ENCODE results near the gene GLB1L2.
"Not testable (repeated sequence)": the region's sequence is repeated elsewhere in the genome, so short reads cannot be mapped to it uniquely, and the experiment has no call there.

Gene GLB1L2, protein sequence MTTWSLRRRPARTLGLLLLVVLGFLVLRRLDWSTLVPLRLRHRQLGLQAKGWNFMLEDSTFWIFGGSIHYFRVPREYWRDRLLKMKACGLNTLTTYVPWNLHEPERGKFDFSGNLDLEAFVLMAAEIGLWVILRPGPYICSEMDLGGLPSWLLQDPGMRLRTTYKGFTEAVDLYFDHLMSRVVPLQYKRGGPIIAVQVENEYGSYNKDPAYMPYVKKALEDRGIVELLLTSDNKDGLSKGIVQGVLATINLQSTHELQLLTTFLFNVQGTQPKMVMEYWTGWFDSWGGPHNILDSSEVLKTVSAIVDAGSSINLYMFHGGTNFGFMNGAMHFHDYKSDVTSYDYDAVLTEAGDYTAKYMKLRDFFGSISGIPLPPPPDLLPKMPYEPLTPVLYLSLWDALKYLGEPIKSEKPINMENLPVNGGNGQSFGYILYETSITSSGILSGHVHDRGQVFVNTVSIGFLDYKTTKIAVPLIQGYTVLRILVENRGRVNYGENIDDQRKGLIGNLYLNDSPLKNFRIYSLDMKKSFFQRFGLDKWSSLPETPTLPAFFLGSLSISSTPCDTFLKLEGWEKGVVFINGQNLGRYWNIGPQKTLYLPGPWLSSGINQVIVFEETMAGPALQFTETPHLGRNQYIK

DNA sequence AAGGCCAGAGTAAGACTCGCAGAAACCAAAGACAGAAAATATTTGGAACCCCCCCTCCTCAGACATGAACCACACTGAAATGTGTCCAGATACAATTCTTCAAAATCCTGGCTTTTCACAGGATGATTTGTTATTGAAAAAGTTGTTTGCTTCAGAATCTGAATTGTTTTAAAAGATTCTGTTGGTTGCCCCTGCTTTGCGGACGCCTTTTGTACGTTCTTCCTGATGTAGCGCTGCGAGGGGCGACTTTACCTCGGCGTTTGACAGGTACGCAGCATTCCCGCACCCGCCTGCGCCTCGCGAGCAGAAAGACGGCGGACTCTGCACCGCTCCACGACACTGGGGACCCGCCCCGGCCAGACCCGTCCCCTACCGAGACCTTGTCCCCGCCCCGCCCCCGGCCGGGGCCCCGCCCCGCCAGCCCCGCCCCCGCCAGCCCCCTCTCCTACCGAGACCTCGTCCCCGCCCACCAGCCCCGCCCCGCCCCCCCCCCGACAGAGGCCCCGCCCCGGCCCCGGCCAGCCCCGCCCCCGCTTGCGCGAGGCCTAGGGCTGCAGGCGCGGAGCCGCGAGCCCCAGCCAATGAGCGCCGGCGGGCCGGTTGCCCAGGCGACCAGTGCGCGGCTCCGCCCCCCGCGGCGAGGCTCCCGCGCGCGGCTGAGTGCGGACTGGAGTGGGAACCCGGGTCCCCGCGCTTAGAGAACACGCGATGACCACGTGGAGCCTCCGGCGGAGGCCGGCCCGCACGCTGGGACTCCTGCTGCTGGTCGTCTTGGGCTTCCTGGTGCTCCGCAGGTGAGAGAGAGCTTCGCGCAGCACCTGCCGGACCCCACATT is at the start of gene GLB1L2:
Gene GLB1L2, plus strand, starts transcription at position 635 of the 835 bp plus-strand sequence. Its CDS starts 74 bp downstream, at position 709.
- DNase-seq (ENCODE audit: low read depth): no peak

DNA sequence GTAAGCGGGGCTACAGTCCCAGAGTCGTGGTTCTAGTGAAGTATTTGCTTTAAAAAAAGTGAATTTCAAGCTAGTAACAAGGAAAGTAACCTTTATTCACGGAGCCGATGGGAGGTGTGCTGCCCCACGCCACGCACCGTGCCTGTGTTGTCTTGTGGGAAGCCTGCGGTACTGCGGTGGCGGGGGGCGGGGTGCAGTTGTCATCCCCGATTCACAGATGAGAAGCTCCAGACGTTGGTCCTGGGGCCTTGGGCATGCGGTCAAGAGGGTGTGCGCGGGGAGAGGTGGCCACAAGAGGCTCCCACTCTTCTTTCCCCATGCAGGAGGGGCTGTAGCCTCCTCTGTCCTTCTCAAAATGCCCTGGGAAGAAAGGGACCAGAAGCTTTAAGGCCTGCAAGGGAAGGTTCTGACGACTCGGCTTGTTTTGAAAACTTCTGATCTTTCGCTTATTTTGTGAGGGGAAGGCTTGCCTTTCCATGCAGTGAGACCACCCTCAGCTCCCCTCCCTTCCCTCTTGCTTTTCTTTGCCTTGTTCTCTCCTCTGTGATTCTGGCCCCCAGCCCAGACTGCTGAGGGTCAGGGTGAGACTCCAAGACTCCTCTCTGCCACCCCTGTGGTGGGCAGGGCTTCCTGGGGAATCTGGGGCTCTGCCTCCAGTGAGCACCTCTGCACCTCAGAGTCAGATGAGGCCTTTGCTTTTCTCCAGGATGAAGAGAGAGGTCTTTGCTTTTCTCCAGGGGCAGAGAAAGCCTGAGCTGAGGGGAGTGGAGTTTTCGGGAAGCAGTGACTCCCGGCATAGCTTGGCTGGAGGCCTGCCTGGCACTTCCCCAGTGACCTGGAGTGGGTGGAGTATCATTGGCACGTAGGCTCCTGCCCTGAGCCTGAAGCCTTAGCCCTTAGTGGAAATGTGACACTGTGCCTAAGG is 49.4 kb upstream of the GLB1L2 start:
- DNase-seq (ENCODE audit: low read depth): no peak

DNA sequence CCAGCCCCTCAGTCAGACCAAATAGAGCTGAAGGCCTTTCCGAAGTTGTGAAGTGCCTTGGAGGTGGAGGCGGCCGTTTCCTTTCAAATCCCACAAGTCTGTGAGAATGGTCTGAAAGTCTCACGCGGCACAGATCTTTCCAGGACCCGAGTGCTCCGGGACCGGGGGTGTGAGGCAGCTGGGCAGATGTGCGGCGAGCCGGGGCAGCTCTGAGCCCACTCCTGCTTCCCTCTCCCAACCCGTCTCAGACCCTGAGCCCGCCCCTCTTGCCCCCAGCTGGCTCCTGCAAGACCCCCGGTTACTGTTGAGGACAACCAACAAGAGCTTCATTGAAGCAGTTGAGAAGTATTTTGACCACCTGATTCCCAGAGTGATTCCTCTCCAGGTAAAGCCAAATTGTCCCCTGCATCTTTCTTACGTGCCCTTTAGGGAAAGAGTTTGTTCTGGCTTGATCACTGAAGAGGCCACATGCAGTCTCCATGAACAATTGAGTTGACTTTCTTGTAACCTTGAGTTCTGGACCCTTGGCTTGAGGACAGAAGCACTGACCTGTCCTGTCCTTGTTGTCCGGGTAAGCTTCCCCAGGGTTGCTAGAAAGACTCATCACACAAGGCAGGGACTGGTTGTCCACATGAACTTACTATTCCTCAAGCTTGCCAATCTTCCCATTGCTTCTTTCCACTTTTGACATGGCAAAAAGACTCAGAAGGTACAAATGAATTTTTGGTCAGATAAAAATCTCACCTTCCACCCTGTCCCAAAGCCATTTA is 48.1 kb upstream of the GLB1L2 start:
- no peak for DNase-seq (ENCODE audit: low read depth)

DNA sequence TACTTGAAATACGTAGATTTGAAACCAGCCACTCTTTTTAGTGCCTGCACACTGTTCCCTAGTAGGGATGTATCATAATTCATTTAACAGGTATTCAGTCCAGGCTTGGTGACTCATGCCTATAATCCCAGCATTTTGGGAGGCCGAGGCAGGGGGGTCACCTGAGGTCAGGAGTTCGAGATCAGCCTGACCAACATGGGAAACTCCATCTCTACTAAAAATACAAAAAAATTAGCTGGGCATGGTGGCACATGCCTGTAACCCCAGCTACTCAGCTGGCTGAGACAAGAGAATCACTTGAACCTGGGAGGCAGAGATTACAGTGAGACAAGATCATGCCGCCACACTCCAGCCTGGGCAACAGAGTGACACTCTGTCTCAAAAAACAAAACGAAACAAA is 47.4 kb upstream of the GLB1L2 start:
- DNase-seq (ENCODE audit: low read depth): not testable (repeated sequence)

DNA sequence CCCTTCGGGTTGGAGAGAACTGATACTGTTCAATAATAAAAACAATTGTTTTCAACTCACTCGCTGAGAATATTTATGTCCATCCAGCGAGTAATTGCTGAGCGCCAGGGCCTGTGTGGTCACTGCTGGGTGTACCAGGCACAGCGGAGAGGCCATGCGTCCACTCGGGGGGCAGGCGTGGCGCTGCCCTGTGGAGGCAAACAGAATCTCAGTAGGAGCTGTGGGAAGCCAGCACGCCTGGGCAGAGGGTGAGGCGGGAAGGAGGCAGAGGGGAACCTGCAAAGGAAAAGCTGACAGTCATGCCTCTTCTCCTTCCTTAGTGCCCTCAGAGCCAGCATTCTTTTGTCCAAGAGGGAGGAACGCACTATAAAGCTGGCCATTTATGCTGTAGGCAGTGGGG is 44.2 kb upstream of the GLB1L2 start:
- DNase-seq (ENCODE audit: low read depth): no peak

DNA sequence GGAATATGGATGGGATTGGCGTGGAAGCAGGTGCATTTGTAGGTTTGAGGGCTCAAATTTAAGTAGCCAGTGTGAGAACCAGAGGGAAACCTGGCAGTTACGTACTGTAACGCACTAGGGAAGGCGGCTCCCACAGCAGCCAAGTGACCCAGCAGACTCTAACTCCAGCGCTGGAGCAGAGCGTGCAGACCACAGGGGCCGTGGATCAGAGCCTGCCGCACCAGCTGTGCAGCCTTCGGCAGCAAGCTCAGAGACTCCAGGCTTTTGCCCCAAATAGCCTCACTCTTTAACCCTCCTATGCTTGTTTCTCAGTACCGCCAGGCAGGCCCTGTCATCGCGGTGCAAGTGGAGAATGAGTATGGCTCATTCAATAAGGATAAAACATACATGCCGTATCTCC is 43.3 kb upstream of the GLB1L2 start:
- no peak for DNase-seq (ENCODE audit: low read depth)

DNA sequence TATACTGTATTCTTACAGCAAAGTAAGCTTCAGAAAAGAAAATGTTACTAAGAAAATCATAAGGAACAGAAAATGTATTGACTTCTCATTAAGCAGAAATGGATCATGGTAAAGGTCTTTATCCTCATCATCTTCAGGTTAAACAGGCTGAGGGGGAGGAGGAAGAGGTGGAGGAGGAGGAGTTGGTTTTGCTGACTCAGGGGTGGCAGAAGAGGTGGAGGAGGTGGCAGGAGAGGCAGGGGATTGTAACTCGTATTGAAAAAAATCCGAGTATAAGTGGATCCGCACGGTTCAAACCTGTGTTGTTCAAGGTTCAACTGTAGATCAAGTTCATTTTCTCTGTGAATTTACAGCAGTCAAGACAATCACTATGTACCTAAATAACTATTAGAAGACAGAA is 42.6 kb upstream of the GLB1L2 start:
- no peak for DNase-seq (ENCODE audit: low read depth)

DNA sequence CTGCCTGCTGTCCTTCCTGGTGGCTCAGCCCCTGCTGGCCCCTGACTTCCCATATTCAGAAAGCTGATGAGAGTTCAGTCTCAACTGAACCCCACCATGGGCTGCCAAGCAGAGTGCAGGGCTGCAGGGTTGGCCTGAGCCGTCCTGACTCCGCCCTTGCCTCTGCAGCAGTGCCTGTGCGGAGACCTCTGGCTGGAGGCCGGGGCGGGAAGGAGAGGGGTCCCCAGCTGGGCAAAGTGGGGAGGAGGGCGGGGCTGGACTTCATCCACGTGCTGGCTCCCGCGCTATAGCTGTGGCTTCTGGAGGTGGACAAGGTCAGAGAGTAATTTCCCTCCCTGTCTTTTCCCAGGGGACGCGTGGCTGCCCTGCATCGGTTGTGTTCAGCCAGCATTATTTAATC is 42.0 kb upstream of the GLB1L2 start:
- no peak for DNase-seq (ENCODE audit: low read depth)

DNA sequence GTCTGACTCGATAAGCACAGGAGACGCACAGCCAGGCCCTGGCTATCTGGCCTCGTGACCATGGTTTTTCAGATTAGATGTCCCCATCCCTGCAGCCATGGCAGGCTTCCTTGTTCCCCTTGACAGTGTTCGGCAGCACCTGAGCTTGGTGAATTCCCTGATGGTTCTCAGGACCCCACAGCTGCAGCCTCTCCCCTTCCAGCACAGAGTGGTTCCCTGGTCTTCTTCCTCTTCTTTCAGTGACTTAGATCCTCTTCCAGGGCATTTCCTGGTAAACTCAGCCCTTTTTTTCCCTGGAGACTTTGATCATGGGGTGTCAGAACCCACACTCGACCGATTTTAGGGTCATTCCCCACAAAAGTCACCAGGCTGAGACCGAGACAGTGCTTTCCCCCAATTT is 41.1 kb upstream of the GLB1L2 start:
- no peak for DNase-seq (ENCODE audit: low read depth)

DNA sequence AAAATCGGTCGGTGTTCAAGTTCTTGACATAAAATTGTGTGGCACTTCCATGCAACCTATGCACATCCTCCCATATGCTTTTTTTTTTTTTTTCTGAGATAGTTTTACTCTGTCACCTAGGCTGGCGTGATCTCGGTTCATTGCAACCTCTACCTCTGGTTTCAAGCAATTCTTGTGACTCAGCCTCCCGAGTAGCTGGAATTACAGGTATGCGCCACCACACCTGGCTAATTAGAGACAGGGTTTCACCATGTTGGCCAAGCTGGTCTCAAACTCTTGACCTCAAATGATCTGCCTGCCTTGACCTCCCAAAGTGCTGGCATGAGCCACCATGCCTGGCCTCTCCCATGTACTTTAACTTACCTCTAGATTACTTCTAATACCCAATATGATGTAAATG is 40.6 kb upstream of the GLB1L2 start:
- DNase-seq (ENCODE audit: low read depth): no peak

DNA sequence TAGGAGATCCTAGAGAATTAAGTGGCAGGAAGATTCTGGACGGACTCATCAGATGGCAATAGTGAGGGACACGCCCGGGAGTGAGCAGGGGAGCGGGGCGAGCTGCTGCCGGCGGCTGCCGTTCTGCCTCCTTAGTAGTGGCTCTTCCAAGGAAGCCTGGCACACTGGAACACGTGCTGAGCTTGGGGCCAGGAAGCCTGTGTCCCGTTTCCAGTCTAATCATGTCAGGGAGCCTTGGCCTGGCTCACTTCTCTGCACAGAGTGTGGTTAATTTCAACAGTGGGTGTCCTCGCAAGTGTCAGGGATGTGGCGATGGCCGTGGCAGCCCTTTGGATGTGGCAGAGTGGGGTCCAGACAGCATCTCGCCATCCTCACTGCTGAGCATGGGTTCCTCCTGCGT is 39.1 kb upstream of the GLB1L2 start:
- no peak for DNase-seq (ENCODE audit: low read depth)

DNA sequence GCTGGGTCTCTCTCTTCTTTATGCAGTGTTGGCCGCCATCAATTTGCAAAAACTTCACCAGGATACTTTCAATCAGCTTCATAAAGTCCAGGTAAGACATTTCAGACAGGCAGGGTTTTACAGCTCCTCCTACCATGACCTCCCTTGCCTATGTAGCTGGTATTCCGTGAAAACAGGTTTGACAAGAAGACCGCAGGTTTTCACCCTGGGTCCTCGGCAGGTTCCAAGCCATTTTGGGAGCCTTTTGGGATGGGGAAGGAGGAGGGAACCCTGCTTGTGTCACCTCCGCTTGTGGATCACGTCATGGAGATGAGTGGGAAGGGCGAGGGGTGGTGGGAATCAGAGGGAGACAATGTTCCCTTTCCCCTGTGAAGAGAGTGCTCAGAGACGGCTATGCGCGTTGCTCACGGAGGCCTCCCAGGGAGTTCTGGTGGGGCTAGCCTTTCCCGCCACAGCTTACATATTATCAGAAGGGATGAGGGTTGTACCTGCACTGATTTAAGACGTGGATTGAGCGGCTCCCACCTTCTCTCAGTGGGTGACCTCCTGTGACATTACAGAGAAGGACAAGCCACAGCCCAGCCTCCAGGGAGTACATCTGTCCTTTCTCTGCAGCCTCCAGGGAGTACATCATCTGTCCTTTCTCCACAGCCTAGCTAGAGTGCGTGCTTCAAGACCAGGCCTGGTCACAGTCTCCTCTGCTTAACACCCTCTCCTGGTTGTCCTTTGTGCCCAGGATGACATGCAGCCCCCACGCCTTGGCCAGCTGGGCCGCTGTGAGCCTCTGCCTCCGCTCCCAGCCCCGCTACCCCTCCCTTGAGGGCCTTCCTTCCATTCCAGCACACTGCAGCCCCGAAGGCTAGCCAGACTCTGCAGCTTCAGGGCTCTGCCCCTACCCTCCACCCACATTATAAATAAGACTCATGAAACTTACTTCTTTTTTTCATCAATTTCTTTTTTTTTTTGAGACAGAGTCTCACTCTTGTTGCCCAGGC is 38.4 kb upstream of the GLB1L2 start:
- DNase-seq (ENCODE audit: low read depth): no peak

DNA sequence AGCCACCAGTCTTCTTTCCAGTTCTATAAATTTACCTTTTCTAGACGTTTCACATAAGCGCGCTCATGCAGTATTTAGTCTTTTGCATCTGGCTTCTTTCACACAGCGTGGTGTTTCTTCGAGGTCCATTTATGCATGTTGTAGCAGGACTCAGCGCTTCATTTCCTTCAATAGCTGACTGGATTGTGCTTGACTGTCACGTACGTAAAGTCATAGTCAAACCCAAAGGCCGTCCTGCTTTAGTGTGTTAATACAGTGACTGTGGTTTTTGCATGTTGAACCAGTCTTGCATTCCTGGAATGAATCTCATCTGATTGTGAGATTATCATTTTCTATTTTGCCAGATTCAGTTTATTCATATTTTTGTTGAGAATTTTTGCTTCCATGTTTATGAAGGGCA is 37.1 kb upstream of the GLB1L2 start:
- no peak for DNase-seq (ENCODE audit: low read depth)

DNA sequence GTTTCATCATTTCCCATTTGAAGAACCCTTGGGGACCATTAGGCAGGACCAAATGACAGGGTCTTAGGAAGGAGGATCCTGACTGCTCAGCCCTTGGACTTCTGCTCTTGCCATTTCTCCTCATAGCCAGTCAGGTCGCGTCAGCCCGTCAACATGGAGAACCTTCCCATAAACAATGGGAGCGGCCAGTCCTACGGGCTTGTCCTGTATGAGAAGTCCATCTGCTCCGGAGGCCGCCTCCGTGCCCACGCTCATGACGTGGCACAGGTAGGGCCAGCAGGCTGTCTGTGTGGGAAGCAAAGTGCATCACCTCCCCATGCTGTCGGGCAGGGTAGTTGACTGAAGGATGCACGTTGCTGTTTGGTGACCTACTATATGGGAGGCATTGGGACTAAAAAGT is 19.6 kb upstream of the GLB1L2 start:
- no peak for DNase-seq (ENCODE audit: low read depth)

DNA sequence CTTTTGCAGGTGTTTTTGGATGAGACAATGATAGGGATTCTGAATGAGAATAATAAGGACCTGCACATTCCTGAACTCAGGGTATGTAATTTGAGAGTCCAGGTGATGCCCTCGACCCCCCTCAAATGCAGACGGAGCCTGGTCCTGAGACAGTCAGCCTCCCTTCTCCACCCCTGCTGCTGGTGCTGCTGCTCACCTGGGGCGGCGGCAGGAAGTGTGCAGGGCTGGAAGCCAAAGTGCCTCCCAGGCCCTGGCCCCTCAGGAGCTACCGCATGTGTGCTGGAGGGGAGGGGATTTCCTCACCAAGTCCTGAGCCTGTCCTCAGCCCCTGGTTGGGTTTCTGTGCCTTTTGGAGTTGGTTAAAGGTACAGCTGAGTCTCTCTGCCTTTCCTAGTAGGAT is 19.0 kb upstream of the GLB1L2 start:
- no peak for DNase-seq (ENCODE audit: low read depth)

DNA sequence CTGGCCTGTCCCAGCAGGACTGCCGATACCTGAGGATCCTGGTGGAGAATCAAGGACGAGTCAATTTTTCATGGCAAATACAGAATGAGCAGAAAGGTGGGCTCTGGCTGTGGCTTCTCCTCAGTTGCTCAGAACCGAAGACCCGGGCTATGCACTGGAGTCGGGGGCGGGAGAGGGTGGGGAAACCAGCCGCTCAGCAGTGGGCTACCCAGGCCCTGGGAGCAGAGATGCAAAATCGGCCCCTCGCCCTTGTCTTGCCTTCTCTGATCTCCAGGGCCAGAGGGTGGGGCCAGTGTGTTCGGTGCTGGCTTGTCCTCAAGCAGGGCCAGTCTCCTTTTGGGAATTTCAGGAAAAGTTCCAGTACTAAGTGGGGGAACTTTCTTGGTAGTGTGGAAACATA is 18.4 kb upstream of the GLB1L2 start:
- no peak for DNase-seq (ENCODE audit: low read depth)

DNA sequence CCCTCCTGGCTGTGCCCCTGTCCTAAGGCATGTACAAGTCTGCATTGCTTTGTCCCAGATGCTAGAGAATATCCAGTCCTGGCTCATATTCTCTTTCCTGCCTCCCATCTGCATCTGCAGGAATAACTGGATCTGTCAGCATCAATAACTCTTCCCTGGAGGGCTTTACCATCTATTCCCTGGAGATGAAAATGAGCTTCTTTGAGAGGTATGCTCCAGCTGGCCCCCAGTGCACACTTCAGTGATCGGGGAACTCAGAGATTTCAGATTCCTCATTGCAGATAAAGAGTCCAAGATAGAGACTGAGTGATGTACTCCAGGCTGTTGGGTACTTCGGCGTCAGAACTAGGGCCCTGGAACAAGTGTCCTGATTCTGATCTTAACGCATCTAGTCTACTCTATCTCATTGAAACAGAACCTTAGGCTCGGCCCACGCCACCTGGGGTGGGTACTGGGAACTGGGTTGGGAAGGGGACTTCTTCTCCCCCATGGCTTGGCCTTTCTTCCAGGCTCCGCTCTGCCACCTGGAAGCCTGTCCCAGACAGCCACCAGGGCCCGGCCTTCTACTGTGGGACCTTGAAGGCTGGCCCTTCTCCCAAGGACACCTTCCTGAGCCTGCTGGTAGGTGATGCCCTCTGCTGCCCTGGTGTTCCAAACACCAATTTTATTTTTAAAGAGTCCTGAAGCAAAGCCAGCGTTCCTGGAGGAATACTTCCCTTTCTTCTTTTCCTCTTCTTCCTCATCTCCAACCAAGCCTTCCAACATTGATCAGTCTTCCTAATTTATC is 17.8 kb upstream of the GLB1L2 start:
- no peak for DNase-seq (ENCODE audit: low read depth)

DNA sequence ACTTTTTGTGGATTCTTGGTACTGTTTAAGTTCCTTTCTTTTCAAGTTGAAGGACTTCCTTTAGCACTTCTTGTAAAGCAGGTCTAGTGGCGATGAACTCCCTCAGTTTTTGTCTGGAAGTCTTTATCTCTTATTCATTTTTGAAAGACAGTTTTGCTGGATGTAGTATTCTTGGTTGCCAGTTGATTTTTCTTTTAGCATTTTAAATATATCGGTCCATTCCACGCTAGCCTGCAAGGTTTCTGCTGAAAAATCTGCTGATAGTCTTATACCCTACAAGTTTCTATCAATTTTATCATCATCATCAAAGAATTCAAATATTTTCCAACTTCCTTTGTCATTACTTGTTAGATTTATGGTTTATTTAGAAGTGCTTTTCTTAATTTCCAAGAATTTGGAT is 14.7 kb upstream of the GLB1L2 start:
- DNase-seq (ENCODE audit: low read depth): no peak

DNA sequence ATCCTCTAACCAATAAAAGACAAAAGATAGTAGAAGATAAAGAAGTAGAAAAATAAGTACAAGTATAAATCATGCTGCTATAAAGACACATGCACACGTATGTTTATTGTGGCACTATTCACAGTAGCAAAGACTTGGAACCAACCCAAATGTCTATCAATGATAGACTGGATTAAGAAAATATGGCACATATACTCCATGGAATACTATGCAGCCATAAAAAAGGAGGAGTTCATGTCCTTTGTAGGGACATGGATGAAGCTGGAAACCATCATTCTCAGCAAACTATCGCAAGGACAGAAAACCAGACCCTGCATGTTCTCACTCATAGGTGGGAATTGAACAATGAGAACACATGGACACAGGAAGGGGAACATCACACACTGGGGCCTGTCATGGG is 10.4 kb upstream of the GLB1L2 start:
- DNase-seq (ENCODE audit: low read depth): not testable (repeated sequence)

Data from CMK (cell line).